Measurements from ENCODE around the gene SIRT6. TPM values are rescaled to one million over a fixed set of nuclear protein-coding genes. Genes with fewer than 3 reads are reported as not detected.
"Not testable (repeated sequence)": the region's sequence is repeated elsewhere in the genome, so short reads cannot be mapped to it uniquely, and the experiment has no call there.

SIRT6 gene
- total RNA-seq, 6 experiments from 2014 or later: 7.9 to 21.6 (median 10.0) TPM

DNA sequence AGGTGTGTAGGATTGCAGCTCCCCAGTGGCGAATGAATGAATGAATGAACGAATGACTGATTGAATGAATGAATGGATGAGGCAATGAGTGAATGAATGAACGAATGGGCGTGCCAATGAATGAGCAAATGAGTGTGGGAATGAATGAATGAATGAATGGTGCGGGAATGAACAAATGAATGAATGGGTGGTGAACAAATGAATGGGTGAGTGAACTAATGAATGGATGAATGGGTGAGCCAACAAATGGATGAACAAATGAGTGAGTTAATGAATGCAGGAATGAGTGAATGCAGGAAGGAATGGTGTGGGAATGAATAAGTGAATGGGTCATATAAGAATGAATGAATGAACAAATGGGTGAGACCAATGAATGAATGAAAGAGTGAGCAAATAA, 14.9 kb upstream of the SIRT6 start:
- Histone ChIP-seq H3K36me3 (no peaks in the 10 kb centered on the region), H3K4me3 (no peak overlapping the region), H3K27ac (no peak overlapping the region), H3K4me1 (no peaks in the 10 kb centered on the region), H3K9me3 (no peaks in the 10 kb centered on the region), H3K27me3 (no peaks in the 10 kb centered on the region)
- ATAC-seq (no peak), DNase-seq (no peak)
- 64% methylated on average over 5 of the region's 5 CpGs for WGBS (ENCODE audit: insufficient coverage, low coverage, low lambda C conversion rate, missing lambda C conversion rate)
- TF ChIP-seq, protein P1, sequence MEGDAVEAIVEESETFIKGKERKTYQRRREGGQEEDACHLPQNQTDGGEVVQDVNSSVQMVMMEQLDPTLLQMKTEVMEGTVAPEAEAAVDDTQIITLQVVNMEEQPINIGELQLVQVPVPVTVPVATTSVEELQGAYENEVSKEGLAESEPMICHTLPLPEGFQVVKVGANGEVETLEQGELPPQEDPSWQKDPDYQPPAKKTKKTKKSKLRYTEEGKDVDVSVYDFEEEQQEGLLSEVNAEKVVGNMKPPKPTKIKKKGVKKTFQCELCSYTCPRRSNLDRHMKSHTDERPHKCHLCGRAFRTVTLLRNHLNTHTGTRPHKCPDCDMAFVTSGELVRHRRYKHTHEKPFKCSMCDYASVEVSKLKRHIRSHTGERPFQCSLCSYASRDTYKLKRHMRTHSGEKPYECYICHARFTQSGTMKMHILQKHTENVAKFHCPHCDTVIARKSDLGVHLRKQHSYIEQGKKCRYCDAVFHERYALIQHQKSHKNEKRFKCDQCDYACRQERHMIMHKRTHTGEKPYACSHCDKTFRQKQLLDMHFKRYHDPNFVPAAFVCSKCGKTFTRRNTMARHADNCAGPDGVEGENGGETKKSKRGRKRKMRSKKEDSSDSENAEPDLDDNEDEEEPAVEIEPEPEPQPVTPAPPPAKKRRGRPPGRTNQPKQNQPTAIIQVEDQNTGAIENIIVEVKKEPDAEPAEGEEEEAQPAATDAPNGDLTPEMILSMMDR (IDR thresholded peaks at IDR 0.05): no peak
- no peak for TF ChIP-seq POLR2A (IDR thresholded peaks at IDR 0.05)
- intact Hi-C loops (cut with DNase I): no loop called here

DNA sequence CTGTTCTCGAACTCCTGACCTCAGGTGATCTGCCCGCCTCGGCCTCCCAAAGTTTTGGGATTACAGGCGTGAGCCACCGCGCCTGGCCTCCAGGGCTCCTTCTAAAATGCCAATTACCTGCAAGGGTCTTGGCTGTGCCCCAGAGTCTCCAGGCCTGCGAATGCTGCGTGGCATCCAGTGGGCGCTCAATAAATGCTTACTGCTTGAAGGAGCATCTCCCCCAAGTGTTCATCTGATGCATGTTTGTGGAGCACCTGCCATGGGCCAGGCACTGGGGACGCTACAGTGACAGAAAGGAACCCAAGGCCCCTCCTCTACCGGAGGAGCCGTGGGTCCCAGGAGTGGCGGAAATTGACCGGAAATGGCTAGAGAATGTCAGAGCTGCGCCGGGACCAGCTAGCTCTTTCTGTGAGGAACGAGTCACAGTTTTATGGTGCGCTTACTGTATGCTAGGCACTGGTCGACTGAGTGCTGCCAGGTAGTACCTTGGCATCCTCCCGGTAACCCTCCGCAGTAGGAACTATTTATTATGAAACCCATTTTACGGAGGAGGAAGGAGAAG, 14.3 kb upstream of the SIRT6 start:
- no peaks in the 10 kb centered on the region for H3K4me1 ChIP-seq
- H3K36me3 ChIP-seq: no peaks in the 10 kb centered on the region
- no peak overlapping the region for H3K4me3 ChIP-seq
- TF ChIP-seq, protein P1 (IDR thresholded peaks at IDR 0.05): no peak
- TF ChIP-seq POLR2A (IDR thresholded peaks at IDR 0.05): no peak
- intact Hi-C loops (cut with DNase I): no loop called here
- DNase-seq (no peak), ATAC-seq (no peak)
- H3K27ac ChIP-seq: no peak overlapping the region
- 92% methylated on average over 9 of the region's 22 CpGs for whole genome bisulfite sequencing (ENCODE audit: insufficient coverage, low coverage, low lambda C conversion rate, missing lambda C conversion rate)
- H3K9me3 ChIP-seq: no peaks in the 10 kb centered on the region
- H3K27me3 ChIP-seq: no peaks in the 10 kb centered on the region

DNA sequence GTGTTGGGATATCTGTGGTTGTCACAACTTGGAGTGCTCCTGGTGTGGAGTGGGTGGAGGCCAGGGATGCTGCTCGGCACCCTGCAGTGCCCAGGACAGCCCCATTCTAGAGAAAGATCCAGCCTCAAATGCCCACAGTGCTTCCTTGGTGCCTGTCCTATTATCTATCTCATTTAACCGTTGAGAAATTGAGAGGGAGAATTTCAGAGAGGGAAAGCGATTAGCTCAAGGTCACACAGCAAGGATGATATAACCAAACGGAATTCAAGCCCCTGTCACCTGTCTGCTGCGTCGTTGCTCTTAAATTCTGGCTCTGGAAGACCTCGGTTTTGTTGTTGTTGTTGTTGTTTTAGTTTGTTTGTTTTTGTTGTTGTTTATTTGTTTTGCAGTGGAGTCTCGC, 13.6 kb upstream of the SIRT6 start:
- intact Hi-C loops (cut with DNase I): no loop called here

DNA sequence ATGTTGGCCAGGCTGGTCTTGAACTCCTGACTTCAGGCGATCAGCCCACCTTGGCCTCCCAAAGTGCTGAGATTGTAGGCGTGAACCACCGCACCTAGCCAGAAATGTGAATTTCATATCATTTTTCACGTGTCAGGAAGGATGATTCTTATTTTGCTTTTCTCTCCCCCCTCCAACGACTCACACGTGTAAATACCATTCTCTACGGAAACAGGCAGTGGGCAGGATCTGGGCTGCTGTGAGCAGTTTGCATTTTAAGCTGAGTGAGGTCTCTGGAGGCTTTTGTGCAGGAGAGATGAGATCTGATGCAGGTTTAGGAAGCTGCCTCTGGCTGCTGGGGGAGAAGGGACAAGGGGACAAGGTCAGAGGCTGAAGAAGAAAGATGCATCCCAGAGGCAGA, 12.0 kb upstream of the SIRT6 start:
- no peaks in the 10 kb centered on the region for H3K9me3 ChIP-seq
- DNase-seq (no peak), ATAC-seq (no peak)
- no peak overlapping the region for H3K4me3 ChIP-seq
- WGBS (ENCODE audit: insufficient coverage, low coverage, low lambda C conversion rate, missing lambda C conversion rate): 55% methylated on average over 7 of the region's 7 CpGs
- intact Hi-C loops (cut with DNase I): no loop called here
- H3K4me1 ChIP-seq: no peaks in the 10 kb centered on the region
- TF ChIP-seq POLR2A (IDR thresholded peaks at IDR 0.05): no peak
- TF ChIP-seq, protein P1 (IDR thresholded peaks at IDR 0.05): no peak
- H3K36me3 ChIP-seq: no peaks in the 10 kb centered on the region
- no peaks in the 10 kb centered on the region for H3K27me3 ChIP-seq
- H3K27ac ChIP-seq: no peak overlapping the region

More for the DNA sequence above, 13.6 kb upstream of the SIRT6 start:
- ATAC-seq (no peak), DNase-seq (no peak)
- no peak overlapping the region for H3K27ac ChIP-seq
- H3K4me1 ChIP-seq: no peaks in the 10 kb centered on the region
- no peaks in the 10 kb centered on the region for H3K27me3 ChIP-seq
- H3K4me3 ChIP-seq: no peak overlapping the region
- TF ChIP-seq, protein P1 (IDR thresholded peaks at IDR 0.05): no peak
- no peak for TF ChIP-seq POLR2A (IDR thresholded peaks at IDR 0.05)
- 73% methylated on average over 8 of the region's 8 CpGs for WGBS (ENCODE audit: insufficient coverage, low coverage, low lambda C conversion rate, missing lambda C conversion rate)
- no peaks in the 10 kb centered on the region for H3K36me3 ChIP-seq
- H3K9me3 ChIP-seq: no peaks in the 10 kb centered on the region

DNA sequence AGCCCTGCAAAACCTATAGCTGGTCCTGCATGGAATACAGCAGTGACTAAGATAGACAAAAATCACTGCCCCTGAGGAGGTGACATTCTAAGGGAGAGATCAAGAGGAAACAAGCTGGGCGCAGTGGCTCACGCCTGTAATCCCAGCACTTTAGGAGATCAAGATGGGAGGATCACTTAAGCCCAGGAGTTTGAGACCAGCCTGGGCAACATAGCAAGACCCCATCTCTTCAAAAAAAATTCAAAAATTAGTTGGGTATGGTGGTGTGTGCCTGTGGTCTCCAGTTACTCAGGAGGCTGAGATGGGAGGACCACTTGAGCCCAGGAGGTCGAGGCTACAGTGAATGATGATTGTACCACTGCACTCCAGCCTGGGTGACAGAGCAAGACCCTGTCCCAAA, 10.2 kb upstream of the SIRT6 start:
- DNase-seq; H3K27me3 ChIP-seq; H3K4me1 ChIP-seq; H3K9me3 ChIP-seq; H3K36me3 ChIP-seq; ATAC-seq; intact Hi-C loops (cut with DNase I); H3K27ac ChIP-seq; H3K4me3 ChIP-seq: not testable (repeated sequence)
- WGBS (ENCODE audit: insufficient coverage, low coverage, low lambda C conversion rate, missing lambda C conversion rate): 100% methylated on average over 2 of the region's 3 CpGs
